ENCODE results near the gene TAF9.
"Not testable (repeated sequence)": the region's sequence is repeated elsewhere in the genome, so short reads cannot be mapped to it uniquely, and the experiment has no call there.

TAF9 gene, protein sequence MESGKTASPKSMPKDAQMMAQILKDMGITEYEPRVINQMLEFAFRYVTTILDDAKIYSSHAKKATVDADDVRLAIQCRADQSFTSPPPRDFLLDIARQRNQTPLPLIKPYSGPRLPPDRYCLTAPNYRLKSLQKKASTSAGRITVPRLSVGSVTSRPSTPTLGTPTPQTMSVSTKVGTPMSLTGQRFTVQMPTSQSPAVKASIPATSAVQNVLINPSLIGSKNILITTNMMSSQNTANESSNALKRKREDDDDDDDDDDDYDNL

DNA sequence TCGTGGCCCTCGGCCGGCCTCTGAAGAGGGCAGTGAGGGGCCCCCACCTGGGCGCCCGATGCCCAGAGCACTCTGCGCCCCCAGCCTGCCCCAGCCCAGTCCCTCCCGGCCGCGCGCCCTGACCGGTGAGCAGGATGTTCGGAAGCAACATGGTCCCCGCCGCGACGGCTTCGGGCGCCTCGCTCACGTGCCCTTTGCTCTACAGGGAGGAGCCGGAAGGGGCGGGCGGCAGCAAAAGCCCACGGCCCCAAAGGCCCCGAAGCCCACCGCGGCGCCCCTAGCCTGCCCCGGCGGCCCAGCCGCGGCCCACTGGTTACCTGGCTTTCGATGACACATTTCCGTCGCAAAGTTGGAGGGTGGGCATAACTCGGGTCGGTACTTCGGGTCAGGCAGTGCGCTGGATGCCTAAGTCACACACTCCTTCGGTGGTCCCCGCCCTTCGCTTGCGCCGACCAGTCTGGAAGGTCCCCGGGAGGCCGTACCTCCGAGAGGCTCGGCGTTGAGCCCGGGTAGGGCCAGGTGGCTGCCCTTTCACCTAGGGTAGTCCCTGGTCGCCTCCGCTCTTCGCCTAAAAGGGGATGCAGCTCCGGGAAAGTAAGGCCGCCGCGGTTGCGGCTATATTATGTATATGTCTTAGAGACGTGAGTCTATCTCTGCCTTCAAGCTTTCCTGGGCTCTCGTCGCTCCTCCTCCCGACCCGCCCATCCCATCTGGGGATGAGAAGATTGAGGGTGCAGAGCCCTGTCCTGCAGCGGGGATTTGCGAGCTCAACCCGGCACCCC lies at the start of gene TAF9, which contains the start of the genes AK6 and RAD17:
TSS of gene TAF9 (minus strand) at position 181 of the 782 bp plus-strand sequence. CDS start 3,783 bp downstream, outside the sequence.
TSS of gene AK6 (minus strand) at position 181 of the 782 bp plus-strand sequence. CDS start at position 151, 30 bp downstream.
TSS of gene RAD17 (plus strand) at position 479 of the 782 bp plus-strand sequence. CDS start 2,391 bp downstream, outside the sequence.
- FAIRE-seq: peak; percentile 24

DNA sequence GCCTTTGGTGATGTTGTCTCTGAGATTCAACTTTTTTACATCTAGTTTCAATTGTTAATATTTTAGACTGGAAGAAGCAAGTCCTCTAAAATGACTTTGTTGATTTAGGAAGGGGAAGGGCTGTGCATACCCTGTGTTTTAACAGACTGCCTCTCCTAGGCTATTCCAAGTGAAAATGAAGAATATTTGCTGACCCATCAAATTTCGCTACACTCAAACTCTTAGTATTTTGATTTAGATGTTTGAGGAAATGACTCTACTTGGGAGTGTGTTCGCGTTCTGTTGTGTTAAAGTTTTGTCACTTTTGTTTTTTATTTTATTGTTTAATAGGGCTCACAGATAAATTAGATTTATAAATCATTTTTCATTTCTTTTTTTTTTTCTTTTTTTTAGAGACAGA lies 49.2 kb upstream of the TAF9 start:
- no peak for FAIRE-seq

DNA sequence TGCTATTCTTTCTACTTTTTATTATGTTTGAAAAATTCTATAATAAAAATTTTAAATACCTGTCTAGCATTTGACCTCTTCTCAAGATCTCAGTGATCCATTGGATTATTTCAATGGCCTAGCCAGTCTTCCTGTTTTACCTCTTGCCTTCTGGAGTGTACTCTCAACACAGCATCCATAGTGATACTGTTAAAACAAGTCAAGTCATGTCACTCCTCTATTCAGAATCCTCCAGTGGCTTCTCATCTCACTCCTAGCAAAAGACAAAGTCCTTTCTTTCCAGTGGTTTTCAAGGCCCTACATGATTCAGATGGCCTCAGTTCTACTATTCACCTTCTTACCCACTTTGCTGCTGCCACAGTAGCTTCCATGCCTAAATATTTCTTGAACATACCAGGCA lies 47.4 kb upstream of the TAF9 start:
- FAIRE-seq: no peak

DNA sequence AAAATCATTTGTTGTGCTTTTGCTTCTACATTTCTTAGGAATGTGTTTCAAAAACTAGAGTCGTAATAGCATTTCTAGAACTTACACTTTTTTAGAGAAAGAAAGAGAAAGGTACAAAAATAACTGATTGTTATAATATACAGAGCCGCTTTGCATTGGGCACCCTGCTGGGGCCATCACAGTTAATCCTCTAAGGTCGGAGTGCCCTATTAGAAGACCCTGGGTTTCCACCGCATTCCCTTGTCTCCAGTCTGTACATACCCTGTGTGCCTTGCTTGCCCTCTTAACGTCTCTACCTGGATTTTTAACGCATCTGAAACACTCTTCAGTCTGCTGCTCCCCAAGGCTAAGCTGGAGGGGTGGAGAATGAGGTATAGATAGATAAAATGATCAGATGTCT lies 46.9 kb upstream of the TAF9 start:
- FAIRE-seq: no peak

DNA sequence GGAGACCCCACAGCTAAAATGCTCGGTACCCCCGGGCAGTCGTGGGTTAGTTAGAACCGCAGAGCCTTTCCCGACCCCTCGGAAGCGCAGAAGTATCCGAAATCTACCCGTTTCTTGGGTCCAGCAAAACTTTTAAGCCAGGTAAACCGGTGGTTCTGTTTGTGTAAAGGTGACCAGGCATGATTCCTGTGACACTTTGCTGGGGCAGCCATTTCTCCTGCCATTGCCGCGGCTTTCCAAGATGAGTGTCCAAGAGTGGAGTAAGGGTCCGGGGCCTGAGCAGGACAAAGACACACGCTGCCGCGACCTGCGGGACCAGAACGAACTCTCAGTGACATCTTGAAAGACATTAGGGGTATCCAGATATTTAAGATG lies 46.3 kb upstream of the TAF9 start:
- no peak for FAIRE-seq

DNA sequence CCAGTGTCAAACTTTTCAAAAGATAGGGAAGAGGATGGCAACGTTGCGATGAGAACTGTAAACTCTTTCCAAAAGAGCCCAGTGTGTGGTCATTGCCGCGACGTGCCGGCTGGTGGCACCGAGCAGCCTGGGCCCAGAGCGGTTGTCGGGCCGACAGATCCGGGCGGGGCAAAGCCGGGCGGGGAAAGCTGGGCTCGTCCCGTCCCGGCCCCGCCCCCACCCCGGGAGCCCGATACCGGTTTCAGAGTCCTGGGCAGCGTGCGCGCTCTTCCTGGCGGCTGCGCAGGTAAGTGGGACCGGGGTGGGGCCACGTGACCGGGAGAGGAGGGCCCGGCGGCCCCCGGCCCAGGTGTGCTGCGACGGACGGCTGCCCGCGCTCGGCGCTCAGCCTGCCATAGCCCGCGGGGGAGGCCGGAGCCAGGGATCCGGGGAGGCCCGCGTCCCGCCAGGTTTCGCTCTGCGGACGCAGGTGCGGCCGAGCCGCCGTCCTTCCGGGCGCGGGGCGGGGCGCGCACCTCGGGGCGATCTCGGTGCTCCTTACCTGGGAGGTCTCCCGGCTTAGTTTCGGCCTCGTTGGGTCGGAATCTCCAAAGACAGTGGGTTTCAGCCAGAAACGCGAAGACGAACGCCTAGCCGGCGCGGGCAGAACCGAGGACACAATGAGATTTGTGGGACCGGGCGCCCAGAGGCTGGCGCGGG lies 45.7 kb upstream of the TAF9 start, which contains the start of gene MARVELD2:
TSS of gene MARVELD2 (plus strand) at position 232 of the 699 bp plus-strand sequence. CDS start 4,270 bp downstream, outside the sequence.
- no peak for FAIRE-seq

DNA sequence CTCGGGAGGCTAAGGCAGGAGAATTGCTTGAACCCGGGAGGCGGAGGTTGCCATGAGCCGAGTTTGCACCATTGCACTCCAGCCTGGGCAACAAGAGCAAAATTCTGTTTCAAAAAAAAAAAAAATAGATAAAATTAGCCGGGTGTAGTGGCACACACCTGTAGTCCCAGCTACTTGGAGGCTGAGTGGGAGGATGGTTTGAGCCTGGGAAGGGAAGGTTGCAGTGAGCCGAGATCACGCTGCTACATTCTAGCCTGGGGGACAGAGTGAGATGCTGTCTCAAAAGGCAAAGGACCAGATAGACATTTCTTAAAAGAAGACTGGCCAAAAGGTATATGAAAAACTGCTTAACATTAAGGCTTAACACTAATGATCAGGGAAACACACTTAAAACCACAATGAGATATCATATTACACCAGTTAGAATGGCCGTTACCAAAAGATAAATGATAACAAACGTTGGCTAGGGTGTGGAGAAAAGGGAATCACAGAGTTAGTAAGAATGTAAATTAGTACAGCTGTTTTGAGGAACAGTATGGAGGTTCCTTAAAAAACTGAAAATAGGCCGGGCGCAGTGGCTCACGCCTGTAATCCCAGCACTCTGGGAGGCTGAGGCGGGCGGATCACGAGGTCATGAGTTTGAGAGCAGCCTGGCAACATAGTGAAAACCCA lies 35.5 kb upstream of the TAF9 start:
- no peak for FAIRE-seq

DNA sequence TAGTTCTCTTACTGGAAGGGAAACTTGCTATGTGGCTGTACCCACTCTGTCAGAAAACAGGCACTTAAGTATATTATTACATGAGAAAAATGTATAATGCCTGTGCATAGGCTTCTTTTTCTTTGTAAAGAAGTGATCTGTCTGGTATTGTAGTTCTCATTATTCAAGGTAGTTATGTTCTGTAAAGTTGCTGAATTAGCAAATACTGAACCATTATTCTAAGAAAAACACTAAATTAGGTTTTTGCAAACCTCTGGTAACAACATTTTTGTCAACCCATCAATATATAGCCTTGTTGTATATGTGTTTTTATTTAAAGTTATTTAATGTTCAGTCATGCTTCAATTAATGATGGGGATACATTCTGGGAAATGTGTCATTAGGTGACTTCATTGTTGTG lies 9.1 kb upstream of the TAF9 start:
- FAIRE-seq: no peak

DNA sequence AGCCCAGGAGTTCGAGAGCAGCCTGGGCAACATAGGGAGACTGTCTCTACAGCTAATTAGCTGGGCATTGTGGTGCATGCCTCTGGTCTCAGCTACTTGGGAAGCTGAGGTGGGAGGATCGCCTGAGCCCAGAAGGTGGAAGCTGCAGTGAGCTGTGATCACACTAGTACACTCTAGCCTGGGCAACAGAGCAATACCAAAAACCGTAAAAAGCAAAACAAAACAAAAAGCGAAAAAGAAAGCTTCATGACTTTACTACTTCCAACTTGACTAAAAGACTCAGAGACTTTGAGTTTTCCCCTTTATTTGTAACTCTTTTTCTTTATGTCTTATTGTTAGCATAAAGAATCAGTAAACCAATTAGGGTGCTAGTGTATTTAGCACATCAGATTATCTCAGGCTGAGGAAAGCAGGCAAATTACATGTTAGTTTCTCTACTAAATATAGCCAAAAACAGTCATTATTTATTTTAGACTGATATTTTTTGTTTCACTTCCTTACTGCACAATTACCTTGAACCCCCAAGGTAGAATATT lies 5.7 kb upstream of the TAF9 start:
- peak; percentile 17 for FAIRE-seq

DNA sequence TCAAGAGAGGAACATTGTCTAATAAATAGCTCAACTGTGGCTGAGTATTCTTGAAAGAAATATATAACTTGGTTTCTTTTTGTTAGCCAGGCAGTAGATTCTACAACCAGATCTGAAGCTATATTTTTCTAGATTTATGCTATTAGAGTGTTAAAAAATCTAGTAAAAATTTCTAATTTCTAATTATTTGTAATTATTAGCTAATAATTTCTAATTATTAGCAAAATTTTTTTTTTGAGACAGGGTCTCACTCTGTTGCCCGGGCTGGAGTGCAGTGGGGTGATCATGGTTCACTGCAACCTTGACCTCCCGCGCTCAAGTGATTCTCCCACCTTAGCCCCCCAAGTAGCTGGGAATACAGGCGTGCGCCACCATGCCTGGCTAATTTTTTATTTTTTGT lies 3.1 kb upstream of the TAF9 start:
- FAIRE-seq: no peak

DNA sequence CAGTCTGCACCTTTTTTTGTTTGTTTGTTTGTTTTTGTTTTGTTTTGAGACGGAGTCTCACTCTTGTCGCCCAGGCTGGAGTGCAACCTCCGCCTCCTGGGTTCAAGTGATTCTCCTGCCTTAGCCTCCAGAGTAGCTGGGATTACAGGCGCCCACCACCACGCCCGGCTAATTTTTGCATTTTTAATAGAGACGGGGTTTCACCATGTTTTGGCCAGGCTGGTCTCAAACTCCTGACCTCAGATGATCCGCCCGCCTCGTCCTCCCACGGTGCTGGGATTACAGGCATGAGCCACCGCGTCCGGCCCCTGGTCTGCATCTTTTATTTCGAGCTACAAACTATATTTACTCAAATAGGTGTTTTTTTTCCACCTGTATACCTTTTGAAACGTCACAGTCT lies 1.0 kb upstream of the TAF9 start:
- not testable (repeated sequence) for FAIRE-seq

DNA sequence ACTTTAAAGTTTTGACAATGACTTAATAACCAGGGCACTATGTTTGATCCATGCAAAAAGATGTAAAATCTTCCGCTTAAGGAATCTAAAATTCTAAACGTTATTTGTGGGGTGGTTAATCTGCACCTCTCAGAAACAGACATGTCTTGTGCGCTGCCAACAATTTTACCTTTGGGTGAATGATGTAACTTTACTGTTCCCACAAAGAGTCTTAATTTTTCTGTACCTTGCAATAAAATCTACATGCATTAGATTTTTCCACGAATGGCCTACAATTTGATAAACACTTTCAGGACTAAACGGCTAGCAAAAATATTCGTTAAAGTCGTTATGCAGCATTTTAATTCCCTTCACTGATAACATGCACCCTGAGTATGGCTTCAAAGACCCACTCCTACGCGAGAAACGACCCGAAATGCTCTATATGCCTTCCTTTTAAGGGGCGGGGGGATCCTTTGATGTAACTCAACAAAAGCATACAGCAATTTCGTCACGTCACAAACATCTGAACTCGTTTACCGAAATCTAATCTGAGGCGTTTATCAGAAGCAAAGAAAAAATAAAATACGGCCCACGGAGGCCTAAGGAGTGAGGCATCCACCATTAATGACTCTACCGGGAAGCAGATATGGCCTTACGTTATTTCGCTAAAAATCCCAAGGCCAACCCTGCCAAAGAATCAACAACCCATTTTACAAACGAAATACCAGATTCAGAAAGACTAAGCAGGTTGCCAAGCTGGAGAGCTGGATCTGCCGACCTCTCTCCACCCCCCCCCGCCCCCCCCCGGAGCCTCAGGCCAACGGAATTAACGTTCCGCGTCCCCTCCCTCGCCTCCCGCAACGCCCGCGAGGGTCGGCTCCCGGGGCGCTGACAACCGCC lies 621 bp downstream of the TAF9 start:
- no peak for FAIRE-seq

DNA sequence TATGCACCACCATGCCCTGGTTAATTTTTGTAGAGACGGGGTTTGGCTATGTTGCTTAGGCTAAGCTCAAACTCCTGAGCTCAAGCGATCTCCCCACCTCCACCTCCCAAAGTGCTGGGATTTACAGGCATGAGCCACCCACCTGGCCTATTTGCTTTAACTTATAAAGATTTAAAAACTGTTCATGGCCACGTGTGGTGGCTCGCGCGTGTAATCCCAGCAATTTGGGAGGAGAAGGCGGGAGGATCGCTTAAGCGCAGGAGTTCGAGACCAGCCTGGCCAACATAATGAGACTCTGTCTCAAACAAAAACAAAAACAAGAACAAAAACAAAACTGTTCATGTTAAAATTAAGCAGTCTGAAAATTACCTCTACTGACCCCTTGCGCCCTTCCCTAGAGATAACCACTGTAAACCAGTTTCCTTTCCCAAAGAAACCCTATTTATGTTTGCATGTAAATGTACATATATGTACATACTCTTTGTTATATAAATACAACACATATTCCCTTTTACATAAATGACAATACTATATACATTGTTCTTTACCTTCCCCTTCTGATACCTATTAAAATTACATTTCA lies 1.5 kb downstream of the TAF9 start:
- no peak for FAIRE-seq

DNA sequence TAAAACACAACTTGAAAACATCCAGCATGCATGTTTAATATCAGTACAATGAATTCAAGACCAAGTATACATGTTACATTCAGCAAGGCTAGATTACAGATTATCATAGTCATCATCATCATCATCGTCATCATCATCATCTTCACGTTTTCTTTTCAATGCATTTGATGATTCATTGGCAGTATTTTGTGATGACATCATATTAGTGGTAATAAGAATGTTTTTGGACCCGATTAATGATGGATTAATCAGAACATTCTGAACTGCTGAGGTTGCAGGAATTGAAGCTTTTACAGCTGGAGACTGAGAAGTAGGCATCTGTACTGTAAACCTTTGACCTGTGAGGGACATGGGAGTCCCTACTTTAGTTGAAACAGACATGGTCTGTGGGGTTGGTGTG lies 4.5 kb downstream of the TAF9 start:
- no peak for FAIRE-seq

DNA sequence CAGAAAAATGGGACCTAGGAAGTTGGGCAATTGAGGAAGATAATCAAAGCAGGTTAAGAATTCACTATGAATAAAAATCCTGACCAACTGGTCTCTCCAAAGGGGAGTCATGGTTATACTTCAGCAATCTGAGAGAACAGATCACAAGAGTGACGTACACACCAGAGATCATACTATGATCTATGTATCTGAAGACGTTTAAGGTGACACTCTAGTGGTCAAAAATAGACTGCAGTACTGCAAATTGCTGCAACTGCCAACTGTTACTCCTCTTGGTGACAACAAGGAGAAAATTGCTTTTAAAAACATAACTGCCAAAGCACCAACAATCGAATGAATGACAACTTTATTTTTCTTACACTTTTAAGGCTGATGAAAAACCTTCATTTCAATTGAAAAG lies 4.9 kb downstream of the TAF9 start:
- FAIRE-seq: no peak

DNA sequence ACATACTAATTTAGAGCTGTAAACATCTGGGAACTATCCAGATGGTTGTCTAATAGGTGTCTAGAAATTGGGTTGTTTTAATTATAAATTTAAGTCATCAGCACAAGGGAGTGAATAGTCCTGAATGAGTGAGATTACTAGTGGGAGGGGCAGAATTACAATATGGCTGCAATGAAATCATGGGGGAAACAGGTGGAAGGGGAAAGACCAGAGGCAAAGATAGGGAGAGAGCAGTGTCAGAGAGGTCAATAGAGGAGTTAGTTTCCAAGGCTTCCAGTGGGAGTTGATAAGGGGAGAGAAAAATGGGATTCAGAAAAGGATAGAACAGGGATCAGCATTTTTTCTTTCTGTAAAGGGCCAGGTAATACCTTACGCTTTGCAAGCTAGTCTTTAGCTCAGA lies 8.9 kb downstream of the TAF9 start:
- no peak for FAIRE-seq

DNA sequence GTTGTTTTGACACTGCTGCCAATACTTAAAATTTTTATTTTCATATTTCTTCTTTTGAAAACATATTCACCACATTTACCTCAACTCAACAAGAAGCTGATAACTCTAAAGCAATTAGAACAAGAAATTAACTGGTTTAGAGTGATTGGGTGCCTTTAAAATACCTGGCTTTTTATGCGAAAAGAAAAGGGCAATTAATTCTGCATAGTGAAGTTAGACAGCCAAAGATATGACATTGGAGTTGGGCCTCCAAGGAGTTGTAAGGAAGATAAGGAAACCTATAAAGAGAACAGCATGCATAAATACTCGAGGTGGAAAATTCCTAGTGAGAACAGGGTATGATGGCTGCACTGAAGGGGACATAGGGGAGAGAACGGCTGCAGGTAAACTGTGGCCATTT lies 9.6 kb downstream of the TAF9 start:
- FAIRE-seq: no peak

DNA sequence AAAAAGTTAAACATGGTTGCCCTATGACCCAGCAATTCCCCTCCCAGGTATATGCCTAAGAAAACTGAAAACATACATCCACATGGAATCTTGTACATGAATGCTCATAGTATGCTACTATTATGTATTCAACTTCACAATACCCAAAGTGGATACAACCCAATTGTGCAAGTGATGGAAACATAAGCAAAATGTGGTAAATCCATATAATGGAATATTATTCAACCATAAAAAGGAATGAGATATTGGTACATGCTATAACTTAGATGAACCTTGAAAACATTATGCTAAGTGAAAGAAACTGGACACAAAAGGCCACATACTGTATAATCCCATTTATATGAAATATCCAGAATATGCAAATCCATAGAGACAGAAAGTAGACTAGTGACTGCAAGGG lies 18.7 kb downstream of the TAF9 start:
- no peak for FAIRE-seq

DNA sequence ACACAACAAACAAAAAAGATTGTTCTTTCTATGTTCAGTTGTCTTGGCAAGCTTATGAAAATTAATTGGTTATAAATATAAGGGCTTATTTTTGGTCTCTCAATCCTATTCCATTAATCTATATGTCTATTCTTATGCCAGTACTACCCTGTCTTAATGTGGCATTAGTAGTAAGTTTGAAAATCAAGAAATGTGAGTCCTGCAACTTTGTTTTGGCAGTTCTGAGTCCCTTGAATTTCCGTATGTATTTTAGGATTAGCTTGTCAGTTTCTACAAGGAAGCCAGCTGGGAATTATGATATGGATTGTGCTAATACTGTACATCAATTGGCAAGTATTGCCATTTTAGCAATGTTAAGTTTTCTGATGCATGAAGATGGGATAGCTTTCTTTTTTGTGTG lies 26.2 kb downstream of the TAF9 start:
- FAIRE-seq: no peak

DNA sequence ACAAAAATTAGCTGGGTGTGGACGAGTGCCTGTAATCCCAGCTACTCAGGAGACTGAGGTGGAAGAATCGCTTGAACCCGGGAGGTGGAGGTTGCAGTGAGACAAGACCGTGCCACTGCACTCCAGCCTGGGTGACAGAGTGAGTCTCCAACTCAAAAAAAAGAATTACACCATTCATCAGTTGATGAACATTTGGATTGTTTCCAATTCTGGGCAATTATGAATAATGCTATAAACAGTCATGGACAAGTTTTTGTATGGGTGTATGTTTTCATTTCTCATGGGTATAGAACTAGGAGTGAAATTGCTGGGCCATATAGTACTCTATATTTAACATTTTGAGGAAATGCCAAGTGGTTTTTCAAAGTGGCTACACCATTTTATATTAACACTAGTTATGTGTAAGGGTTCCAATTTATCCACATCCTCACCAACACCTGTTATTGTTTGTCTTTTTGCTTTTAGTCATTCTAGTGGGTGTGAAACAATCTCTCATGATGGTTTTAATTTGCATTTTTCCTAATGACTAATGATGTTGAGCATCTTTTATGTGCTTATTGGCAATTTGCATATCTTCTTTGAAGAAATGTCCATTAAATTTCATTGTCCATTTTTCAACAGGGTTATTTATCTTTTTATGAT lies 27.7 kb downstream of the TAF9 start:
- no peak for FAIRE-seq
